IMR-90 (cell line): Measurements from ENCODE around the gene CRLF2.

Experiments
- CEBPB ChIP-seq: IDR thresholded peaks from 2 replicates; pipeline ENCODE4 v1.6.1; 2012; ENCODE audit warnings: low read depth, low read length, improper control_type of control experiment
- CHD1 ChIP-seq: IDR thresholded peaks from 2 replicates; pipeline ENCODE4 v1.6.1; 2012; ENCODE audit warnings: low read depth, low read length, improper control_type of control experiment
- CTCF ChIP-seq: conservative IDR thresholded peaks from 2 replicates; pipeline ENCODE4 v1.5.1; 2012; ENCODE audit warnings: mild to moderate bottlenecking, low read depth, low read length, improper control_type of control experiment
- MAFK ChIP-seq: IDR thresholded peaks from 2 replicates; pipeline ENCODE4 v1.6.1; 2012; ENCODE audit warnings: low read depth, low read length, improper control_type of control experiment
- MXI1 ChIP-seq: IDR thresholded peaks from 2 replicates; pipeline ENCODE4 v1.6.1; 2012; ENCODE audit warnings: low read depth, mild to moderate bottlenecking, low read length, moderate library complexity, borderline replicate concordance
- POLR2A ChIP-seq: IDR thresholded peaks from 2 replicates; pipeline ENCODE4 v1.6.1; 2012; ENCODE audit warnings: mild to moderate bottlenecking, low read depth, low read length
- RAD21 ChIP-seq: IDR thresholded peaks from 2 replicates; pipeline ENCODE4 v1.6.1; 2012; ENCODE audit warnings: low read length, improper control_type of control experiment
- RCOR1 ChIP-seq: IDR thresholded peaks from 2 replicates; pipeline ENCODE4 v1.6.1; 2012; ENCODE audit warnings: mild to moderate bottlenecking, low read length, improper control_type of control experiment; ENCODE audit not compliant: insufficient replicate concordance
- RFX5 ChIP-seq: IDR thresholded peaks from 2 replicates; pipeline ENCODE4 v1.8.0; 2012; ENCODE audit warnings: low read depth, mild to moderate bottlenecking, low read length, moderate library complexity
- SMC3 ChIP-seq: fragments of 150-350 bp; IDR thresholded peaks from 2 replicates; pipeline ENCODE4 v1.6.1; 2016; ENCODE audit warnings: low read depth, mild to moderate bottlenecking, antibody characterized with exemption, low read length, moderate library complexity
- TF ChIP-seq, protein P1 (sequence below): fragments of 150-350 bp; IDR thresholded peaks from 2 replicates; pipeline ENCODE4 v1.6.1; 2017; ENCODE audit warnings: mild to moderate bottlenecking, antibody characterized with exemption, low read length, low read depth

- TF ChIP-seq CTCF = no peak
- TF ChIP-seq POLR2A = no peak
- TF ChIP-seq RAD21 = no peak
- no peak for TF ChIP-seq CEBPB
- no peak for TF ChIP-seq RFX5
- TF ChIP-seq, protein P1, sequence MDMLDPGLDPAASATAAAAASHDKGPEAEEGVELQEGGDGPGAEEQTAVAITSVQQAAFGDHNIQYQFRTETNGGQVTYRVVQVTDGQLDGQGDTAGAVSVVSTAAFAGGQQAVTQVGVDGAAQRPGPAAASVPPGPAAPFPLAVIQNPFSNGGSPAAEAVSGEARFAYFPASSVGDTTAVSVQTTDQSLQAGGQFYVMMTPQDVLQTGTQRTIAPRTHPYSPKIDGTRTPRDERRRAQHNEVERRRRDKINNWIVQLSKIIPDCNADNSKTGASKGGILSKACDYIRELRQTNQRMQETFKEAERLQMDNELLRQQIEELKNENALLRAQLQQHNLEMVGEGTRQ = no peak
- no peak for TF ChIP-seq RCOR1
- TF ChIP-seq MAFK = no peak
- TF ChIP-seq SMC3 = no peak
- TF ChIP-seq MXI1 = no peak
- no peak for TF ChIP-seq CHD1
Measured at GRCh38 chrX:1242891-1243402, 30.5 kb upstream of the CRLF2 start.
